SJSA1 (cell line): Measurements from ENCODE around the gene JMJD4. TPM values are rescaled to one million over a fixed set of nuclear protein-coding genes. Genes with fewer than 3 reads are reported as not detected.
"Not testable (repeated sequence)": the region's sequence is repeated elsewhere in the genome, so short reads cannot be mapped to it uniquely, and the experiment has no call there.

Source experiments
- DNase-seq, 2 experiments: peaks; one replicate each; pipeline ENCODE4 v3.0.0-alpha.2; 2015 to 2020; ENCODE audit warnings: low spot score in 2 of 2, low read depth in 1 of 2
- H3K27ac ChIP-seq: fragments of 250-450 bp; sonication (Bioruptor Pico); 2 replicates; pipeline ENCODE4 v1.5.1; 2020; ENCODE audit warnings: mild to moderate bottlenecking, moderate library complexity
- H3K27me3 ChIP-seq: fragments of 250-450 bp; sonication (Bioruptor Pico); replicated peaks from 2 replicates; pipeline ENCODE4 v1.5.1; 2020; ENCODE audit warnings: mild to moderate bottlenecking, moderate library complexity
- H3K36me3 ChIP-seq: fragments of 250-450 bp; sonication (Bioruptor Pico); 2 replicates; pipeline ENCODE4 v1.5.1; 2020; ENCODE audit warnings: mild to moderate bottlenecking
- H3K4me1 ChIP-seq: fragments of 250-450 bp; sonication (Bioruptor Pico); replicated peaks from 2 replicates; pipeline ENCODE4 v1.6.1; 2021; ENCODE audit warnings: mild to moderate bottlenecking
- H3K4me3 ChIP-seq: fragments of 250-450 bp; sonication (Bioruptor Pico); 2 replicates; pipeline ENCODE4 v1.5.1; 2020; ENCODE audit warnings: mild to moderate bottlenecking
- H3K9me3 ChIP-seq: fragments of 250-450 bp; sonication (Bioruptor Pico); replicated peaks from 2 replicates; pipeline ENCODE4 v1.5.1; 2020; ENCODE audit warnings: mild to moderate bottlenecking
- total RNA-seq: library from RNA; depleted of rRNA; stranded (reverse); fragments of >200 nt; shearing (Covaris generic); gene quantifications from 2 replicates; pipeline ENCODE4 v1.2.3, GENCODE V29; 2014

Gene JMJD4
- total RNA-seq, 1 experiment from 2014 or later, result 28.8 TPM

GRCh38 chr1:227729144-227729880, 5.8 kb downstream of the JMJD4 start:
- H3K4me3 ChIP-seq, result no peak overlapping the region
- DNase-seq, result no peak

GRCh38 chr1:227728892-227729143, 6.3 kb downstream of the JMJD4 start:
- Histone ChIP-seq H3K27me3 (no peaks in the 10 kb centered on the region; the same call in none of the 2 replicates), H3K4me1 (peaks cover 7% of the 10 kb centered on the region), H3K27ac (no peak overlapping the region), H3K4me3 (peak overlapping the region; percentile 20; the same call in 1 of the 2 replicates), H3K9me3 (no peaks in the 10 kb centered on the region), H3K36me3 (peaks cover 32% of the 10 kb centered on the region)
- no peak for DNase-seq

More at GRCh38 chr1:227729144-227729880, 5.8 kb downstream of the JMJD4 start:
- Histone ChIP-seq H3K27me3 (no peaks in the 10 kb centered on the region; the same call in none of the 2 replicates), H3K27ac (no peak overlapping the region), H3K9me3 (no peaks in the 10 kb centered on the region), H3K4me1 (peaks cover 9% of the 10 kb centered on the region), H3K36me3 (peaks cover 34% of the 10 kb centered on the region)

GRCh38 chr1:227728059-227728891, 6.8 kb downstream of the JMJD4 start:
- peaks cover 27% of the 10 kb centered on the region for H3K36me3 ChIP-seq
- H3K27me3 ChIP-seq, result no peaks in the 10 kb centered on the region; the same call in none of the 2 replicates
- H3K27ac ChIP-seq, result no peak overlapping the region
- no peaks in the 10 kb centered on the region for H3K9me3 ChIP-seq
- peak in 1 of 2 experiments; percentile 28 for DNase-seq
- H3K4me1 ChIP-seq, result peaks cover 4% of the 10 kb centered on the region
- peak overlapping the region; percentile 20; the same call in 1 of the 2 replicates for H3K4me3 ChIP-seq

GRCh38 chr1:227726924-227727599, 8.0 kb downstream of the JMJD4 start:
- H3K27ac ChIP-seq, result no peak overlapping the region
- peaks cover 15% of the 10 kb centered on the region for H3K36me3 ChIP-seq
- no peak for DNase-seq
- peaks cover 4% of the 10 kb centered on the region for H3K4me1 ChIP-seq
- H3K4me3 ChIP-seq, result no peak overlapping the region
- no peaks in the 10 kb centered on the region for H3K9me3 ChIP-seq
- no peaks in the 10 kb centered on the region; the same call in none of the 2 replicates for H3K27me3 ChIP-seq

- DNase-seq, result no peak
- no peaks in the 10 kb centered on the region; the same call in none of the 2 replicates for H3K27me3 ChIP-seq
- H3K36me3 ChIP-seq, result peaks cover 7% of the 10 kb centered on the region; the same call in 1 of the 2 replicates
- peaks cover 4% of the 10 kb centered on the region for H3K4me1 ChIP-seq
- no peak overlapping the region for H3K4me3 ChIP-seq
- H3K9me3 ChIP-seq, result peaks cover 2% of the 10 kb centered on the region; the same call in 1 of the 2 replicates
- H3K27ac ChIP-seq, result no peak overlapping the region
Observed at GRCh38 chr1:227726318-227726717, 8.8 kb downstream of the JMJD4 start.

GRCh38 chr1:227725046-227725445, 10.1 kb downstream of the JMJD4 start:
- Histone ChIP-seq H3K9me3 (peaks cover 4% of the 10 kb centered on the region; the same call in 1 of the 2 replicates), H3K27me3 (no peaks in the 10 kb centered on the region; the same call in none of the 2 replicates), H3K27ac (no peak overlapping the region), H3K4me3 (no peak overlapping the region), H3K4me1 (peaks cover 4% of the 10 kb centered on the region), H3K36me3 (no peaks in the 10 kb centered on the region)
- DNase-seq, result no peak

- H3K27ac ChIP-seq, result no peak overlapping the region
- DNase-seq, result no peak
- peaks cover under 1% of the 10 kb centered on the region for H3K4me1 ChIP-seq
- H3K27me3 ChIP-seq, result no peaks in the 10 kb centered on the region; the same call in none of the 2 replicates
- H3K9me3 ChIP-seq, result peaks cover 4% of the 10 kb centered on the region; the same call in 1 of the 2 replicates
- no peak overlapping the region for H3K4me3 ChIP-seq
- no peaks in the 10 kb centered on the region for H3K36me3 ChIP-seq
Observed at GRCh38 chr1:227723474-227723873, 11.6 kb downstream of the JMJD4 start.

- H3K36me3 ChIP-seq, result no peaks in the 10 kb centered on the region
- peaks cover 6% of the 10 kb centered on the region; the same call in 1 of the 2 replicates for H3K9me3 ChIP-seq
- no peaks in the 10 kb centered on the region for H3K27me3 ChIP-seq
- no peak overlapping the region for H3K4me3 ChIP-seq
- DNase-seq, result no peak
- H3K4me1 ChIP-seq, result no peaks in the 10 kb centered on the region
- H3K27ac ChIP-seq, result no peak overlapping the region
Observed at GRCh38 chr1:227718932-227719331, 16.2 kb downstream of the JMJD4 start.

- no peak for DNase-seq
- H3K27me3 ChIP-seq, result no peaks in the 10 kb centered on the region
- no peak overlapping the region for H3K4me3 ChIP-seq
- no peak overlapping the region for H3K27ac ChIP-seq
- H3K36me3 ChIP-seq, result no peaks in the 10 kb centered on the region
- H3K9me3 ChIP-seq, result peaks cover 3% of the 10 kb centered on the region
- H3K4me1 ChIP-seq, result no peaks in the 10 kb centered on the region
Observed at GRCh38 chr1:227712648-227713047, 22.5 kb downstream of the JMJD4 start.

- not testable (repeated sequence) for H3K4me1 ChIP-seq, H3K9me3 ChIP-seq, H3K27ac ChIP-seq, H3K4me3 ChIP-seq, H3K27me3 ChIP-seq, H3K36me3 ChIP-seq, DNase-seq
Observed at GRCh38 chr1:227710474-227710873, 24.6 kb downstream of the JMJD4 start.

GRCh38 chr1:227709451-227709850, 25.7 kb downstream of the JMJD4 start:
- H3K27me3 ChIP-seq, result no peaks in the 10 kb centered on the region
- no peak overlapping the region for H3K4me3 ChIP-seq
- H3K36me3 ChIP-seq, result no peaks in the 10 kb centered on the region
- no peaks in the 10 kb centered on the region for H3K4me1 ChIP-seq
- H3K27ac ChIP-seq, result no peak overlapping the region
- no peaks in the 10 kb centered on the region; the same call in none of the 2 replicates for H3K9me3 ChIP-seq
- no peak for DNase-seq

GRCh38 chr1:227707846-227708245, 27.3 kb downstream of the JMJD4 start:
- Histone ChIP-seq H3K36me3 (no peaks in the 10 kb centered on the region), H3K27ac (no peak overlapping the region), H3K27me3 (no peaks in the 10 kb centered on the region), H3K4me1 (no peaks in the 10 kb centered on the region), H3K9me3 (no peaks in the 10 kb centered on the region; the same call in none of the 2 replicates), H3K4me3 (no peak overlapping the region)
- no peak for DNase-seq

GRCh38 chr1:227701631-227702030, 33.5 kb downstream of the JMJD4 start:
- H3K4me3 ChIP-seq, H3K27ac ChIP-seq, DNase-seq, H3K9me3 ChIP-seq, H3K27me3 ChIP-seq, H3K4me1 ChIP-seq, H3K36me3 ChIP-seq: not testable (repeated sequence)
